ENCODE results near the gene CTU2.

CTU2 gene

DNA sequence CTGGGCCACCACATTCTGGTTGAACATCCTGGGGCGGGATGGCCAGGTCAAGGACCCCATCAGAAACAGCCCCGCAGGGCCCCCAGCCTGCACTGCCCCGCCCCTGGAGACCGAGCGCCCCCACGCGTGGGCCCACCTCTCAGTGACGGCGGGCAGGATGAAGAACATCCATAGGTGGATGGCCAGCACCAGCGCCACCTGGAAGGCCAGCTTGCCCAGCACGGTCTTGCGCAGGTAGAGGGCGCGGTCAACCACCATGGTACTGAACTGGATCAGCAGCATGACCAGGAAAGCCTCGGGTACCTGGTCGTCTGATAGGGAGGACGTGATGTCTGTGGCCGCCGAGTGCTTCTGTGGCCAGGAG is 13.6 kb downstream of the CTU2 start:
- TF ChIP-seq, protein P1, sequence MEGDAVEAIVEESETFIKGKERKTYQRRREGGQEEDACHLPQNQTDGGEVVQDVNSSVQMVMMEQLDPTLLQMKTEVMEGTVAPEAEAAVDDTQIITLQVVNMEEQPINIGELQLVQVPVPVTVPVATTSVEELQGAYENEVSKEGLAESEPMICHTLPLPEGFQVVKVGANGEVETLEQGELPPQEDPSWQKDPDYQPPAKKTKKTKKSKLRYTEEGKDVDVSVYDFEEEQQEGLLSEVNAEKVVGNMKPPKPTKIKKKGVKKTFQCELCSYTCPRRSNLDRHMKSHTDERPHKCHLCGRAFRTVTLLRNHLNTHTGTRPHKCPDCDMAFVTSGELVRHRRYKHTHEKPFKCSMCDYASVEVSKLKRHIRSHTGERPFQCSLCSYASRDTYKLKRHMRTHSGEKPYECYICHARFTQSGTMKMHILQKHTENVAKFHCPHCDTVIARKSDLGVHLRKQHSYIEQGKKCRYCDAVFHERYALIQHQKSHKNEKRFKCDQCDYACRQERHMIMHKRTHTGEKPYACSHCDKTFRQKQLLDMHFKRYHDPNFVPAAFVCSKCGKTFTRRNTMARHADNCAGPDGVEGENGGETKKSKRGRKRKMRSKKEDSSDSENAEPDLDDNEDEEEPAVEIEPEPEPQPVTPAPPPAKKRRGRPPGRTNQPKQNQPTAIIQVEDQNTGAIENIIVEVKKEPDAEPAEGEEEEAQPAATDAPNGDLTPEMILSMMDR (IDR thresholded peaks at IDR 0.05; ENCODE audit: low read depth, low read length), result no peak
- no peak for DNase-seq (ENCODE audit: low read depth in 2 of 2)
- H3K4me3 ChIP-seq (replicated peaks in 1 of 2; ENCODE audit: low read depth in 2 of 2, low read length in 2 of 2), result no peak overlapping the region

DNA sequence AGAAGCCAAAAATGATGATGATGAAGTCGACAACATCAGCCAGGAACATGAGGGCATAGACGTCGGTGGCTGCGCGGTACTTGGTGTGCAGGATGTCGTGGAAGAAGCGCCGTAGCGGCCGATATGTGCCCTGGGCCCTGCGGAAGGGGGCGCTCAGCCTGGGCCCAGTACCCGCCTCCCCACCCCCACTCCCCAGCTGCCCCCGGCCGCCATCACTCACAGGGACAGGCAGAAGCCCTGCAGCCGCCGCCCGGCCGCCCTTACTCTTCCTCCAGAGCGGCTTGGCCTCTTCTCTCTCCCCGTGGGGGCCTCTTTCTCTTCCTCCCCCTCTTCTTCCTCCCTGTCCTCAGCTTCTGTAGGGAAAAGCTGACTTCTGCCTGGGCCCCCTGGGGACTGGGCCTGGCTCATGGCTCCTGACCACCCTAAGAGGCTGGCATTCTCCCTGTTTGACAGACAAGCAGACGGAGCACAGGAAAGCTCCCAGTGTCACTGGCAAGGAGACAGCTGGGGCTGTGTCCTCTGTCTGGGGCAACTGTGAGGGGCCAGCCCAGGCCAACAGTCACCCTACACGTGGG is 14.2 kb downstream of the CTU2 start:
- no peak for DNase-seq (ENCODE audit: low read depth in 2 of 2)
- TF ChIP-seq, protein P1 (IDR thresholded peaks at IDR 0.05; ENCODE audit: low read depth, low read length), result no peak
- no peak overlapping the region for H3K4me3 ChIP-seq (replicated peaks in 1 of 2; ENCODE audit: low read depth in 2 of 2, low read length in 2 of 2)

DNA sequence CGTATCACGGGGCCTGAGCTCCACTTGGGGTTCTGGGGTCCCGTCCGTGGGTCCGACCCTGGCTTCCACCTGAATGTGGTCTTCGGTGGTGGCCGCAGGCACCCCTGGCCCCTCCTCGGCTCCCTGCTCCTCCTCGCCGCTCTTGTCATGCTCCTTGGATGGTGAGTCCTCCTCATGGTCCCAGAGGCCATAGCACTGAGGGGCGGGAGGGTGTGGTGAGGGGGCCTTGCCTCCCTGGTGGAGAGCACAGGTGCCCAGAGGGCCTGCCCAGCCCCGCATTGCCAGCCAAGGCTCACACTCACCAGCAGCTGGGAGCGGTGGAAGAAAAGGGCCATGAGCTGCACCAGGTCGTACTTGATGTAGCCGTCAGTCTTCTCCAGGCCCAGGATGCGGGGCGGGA is 14.9 kb downstream of the CTU2 start:
- no peak overlapping the region for H3K4me3 ChIP-seq (replicated peaks in 1 of 2; ENCODE audit: low read depth in 2 of 2, low read length in 2 of 2)
- TF ChIP-seq, protein P1 (IDR thresholded peaks at IDR 0.05; ENCODE audit: low read depth, low read length), result no peak
- DNase-seq (ENCODE audit: low read depth in 2 of 2), result no peak

DNA sequence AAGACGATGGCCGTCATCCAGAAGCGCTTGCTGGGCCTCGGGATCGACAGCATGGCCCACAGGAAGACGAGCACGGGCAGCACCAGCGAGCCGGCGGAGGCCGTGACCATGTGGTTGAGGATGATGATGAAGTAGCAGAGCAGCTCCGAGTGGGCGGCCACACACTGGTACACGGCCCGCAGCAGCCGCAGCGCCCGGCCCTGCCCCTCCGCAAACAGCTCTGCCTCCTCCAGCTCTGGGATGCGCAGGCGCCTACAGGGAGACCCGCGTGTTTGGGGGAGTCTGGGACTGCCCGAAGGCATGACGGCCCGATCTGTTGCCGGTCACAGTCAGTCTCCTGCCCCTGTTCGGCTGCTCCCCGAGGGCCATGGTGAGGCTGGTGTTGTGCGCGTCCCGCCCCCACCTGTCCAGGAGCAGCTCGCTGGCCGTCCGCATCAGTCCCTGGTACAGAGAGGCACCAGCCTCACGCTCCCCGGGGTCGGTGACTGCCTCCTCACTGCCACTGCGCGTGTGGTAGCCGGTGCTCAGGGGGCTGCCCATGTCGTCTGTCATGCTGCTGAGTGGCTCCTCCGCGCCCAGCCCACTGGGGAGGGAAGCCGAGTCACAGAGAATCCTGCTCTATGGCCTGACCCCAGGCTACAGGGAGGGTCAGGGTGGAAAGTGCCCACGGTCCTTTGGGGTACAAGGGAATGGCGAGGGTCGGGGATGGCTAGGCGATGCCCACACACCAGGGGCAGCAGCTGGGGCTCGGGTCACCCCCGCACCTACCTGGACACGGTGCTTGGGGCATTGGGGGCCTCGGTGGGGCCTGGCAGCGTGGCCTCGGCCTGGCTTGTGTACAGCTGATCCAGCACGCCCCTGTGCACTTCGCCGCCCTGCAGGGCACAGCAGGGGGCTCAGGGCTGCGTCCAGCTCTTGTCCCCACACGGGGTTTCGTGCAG is 15.8 kb downstream of the CTU2 start:
- DNase-seq (ENCODE audit: low read depth in 2 of 2), result no peak
- H3K4me3 ChIP-seq (replicated peaks in 1 of 2; ENCODE audit: low read depth in 2 of 2, low read length in 2 of 2), result no peak overlapping the region
- TF ChIP-seq, protein P1 (IDR thresholded peaks at IDR 0.05; ENCODE audit: low read depth, low read length), result no peak

DNA sequence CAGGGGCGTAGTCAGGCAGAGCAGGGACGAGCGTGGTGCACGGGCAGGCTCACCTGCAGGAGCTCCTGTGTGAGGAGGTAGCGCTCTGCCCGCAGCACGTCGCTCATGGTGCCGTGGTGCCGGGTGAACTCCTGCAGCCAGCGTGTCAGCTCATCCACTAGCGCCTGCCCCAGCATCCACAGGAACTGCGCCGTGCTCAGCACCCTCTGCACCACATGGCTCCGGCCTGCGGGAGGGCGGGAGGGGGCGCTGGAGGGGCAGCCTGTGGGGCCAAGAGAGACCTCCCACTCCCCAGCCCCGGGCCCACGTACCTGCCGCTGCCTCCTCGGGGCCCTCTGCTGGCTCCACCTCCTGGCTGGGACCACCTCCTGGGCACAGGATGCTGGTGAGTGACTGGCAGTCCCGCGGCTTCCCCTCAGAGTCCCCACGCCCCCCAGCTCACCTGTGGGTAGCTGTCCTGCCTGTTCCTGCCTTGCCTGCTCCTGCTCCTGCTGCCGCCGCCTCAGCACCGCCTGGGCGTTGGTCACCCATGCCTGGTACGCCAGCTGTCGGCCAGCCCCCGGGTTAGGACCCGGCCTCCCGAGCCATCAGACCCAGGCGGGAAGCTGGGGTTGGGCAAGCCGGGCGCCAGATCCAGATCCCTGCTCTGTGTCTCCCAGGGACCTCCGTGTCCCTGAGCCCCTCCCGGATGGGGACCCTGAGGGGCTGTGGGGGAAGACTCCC is 16.6 kb downstream of the CTU2 start:
- DNase-seq (ENCODE audit: low read depth in 2 of 2), result no peak
- H3K4me3 ChIP-seq (replicated peaks in 1 of 2; ENCODE audit: low read depth in 2 of 2, low read length in 2 of 2), result no peak overlapping the region

DNA sequence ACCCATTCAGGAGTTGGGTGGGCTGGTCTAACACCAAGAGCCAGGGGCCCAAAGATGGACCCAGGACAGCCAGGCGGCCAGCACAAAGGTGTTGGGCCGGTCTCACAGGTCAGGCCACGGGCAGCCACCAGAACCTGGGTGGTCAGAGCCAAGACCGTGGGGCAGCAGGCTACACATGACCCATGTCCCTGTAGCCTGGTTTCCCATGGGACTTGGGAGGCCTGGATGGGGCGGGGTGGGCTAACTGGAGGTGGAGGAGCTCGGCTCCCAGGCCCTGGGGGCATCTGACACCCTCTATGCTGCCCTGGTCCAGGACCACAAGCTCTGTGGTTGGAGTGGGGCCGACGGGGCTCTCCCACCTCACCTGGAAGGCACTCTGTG is 17.2 kb downstream of the CTU2 start:
- no peak overlapping the region for H3K4me3 ChIP-seq (replicated peaks in 1 of 2; ENCODE audit: low read depth in 2 of 2, low read length in 2 of 2)
- TF ChIP-seq, protein P1 (IDR thresholded peaks at IDR 0.05; ENCODE audit: low read depth, low read length), result no peak
- DNase-seq (ENCODE audit: low read depth in 2 of 2), result no peak

More for the DNA sequence above, 16.6 kb downstream of the CTU2 start:
- TF ChIP-seq, protein P1 (IDR thresholded peaks at IDR 0.05; ENCODE audit: low read depth, low read length), result no peak
